ENCODE results near the gene PLXNA2.

Gene PLXNA2

GRCh38 chr1:208203127-208203847, 40.9 kb downstream of the PLXNA2 start:
- H3K9me3 ChIP-seq (ENCODE audit: insufficient read depth, low read length, severe bottlenecking), result no peaks in the 10 kb centered on the region
- no peak for DNase-seq
- no peak overlapping the region for H3K4me2 ChIP-seq (ENCODE audit: insufficient read depth, low read length)
- peaks cover 24% of the 10 kb centered on the region for H3K27me3 ChIP-seq (ENCODE audit: insufficient read depth, low read length, poor library complexity)
- H3K36me3 ChIP-seq (ENCODE audit: insufficient read depth, low read length), result no peaks in the 10 kb centered on the region
- TF ChIP-seq EZH2 (IDR thresholded peaks at IDR 0.05; ENCODE audit: borderline replicate concordance, low read depth, low read length, severe bottlenecking) (no peak), CTCF (IDR thresholded peaks at IDR 0.05; ENCODE audit: borderline replicate concordance, extremely low read depth, low read length, poor library complexity, severe bottlenecking) (no peak)
- no peaks in the 10 kb centered on the region for H3K4me1 ChIP-seq (ENCODE audit: insufficient read depth, low read length)
- H2AFZ ChIP-seq (ENCODE audit: low read depth, low read length), result no peak overlapping the region
- no peak overlapping the region for H3K9ac ChIP-seq (ENCODE audit: low read depth, low read length)
- H4K20me1 ChIP-seq (ENCODE audit: insufficient read depth, low read length), result no peaks in the 10 kb centered on the region
- ATAC-seq (ENCODE audit: insufficient read depth, low read depth), result no peak
- no peaks in the 10 kb centered on the region for H3K79me2 ChIP-seq (ENCODE audit: insufficient read depth, low read length)
- no peak overlapping the region for H3K4me3 ChIP-seq (ENCODE audit: low read depth in 1 of 2, low read length in 2 of 2)
- no peak overlapping the region for H3K27ac ChIP-seq (ENCODE audit: low read length)

GRCh38 chr1:208202333-208202995, 41.7 kb downstream of the PLXNA2 start:
- Histone ChIP-seq H3K36me3 (ENCODE audit: insufficient read depth, low read length) (no peaks in the 10 kb centered on the region), H3K79me2 (ENCODE audit: insufficient read depth, low read length) (no peaks in the 10 kb centered on the region), H4K20me1 (ENCODE audit: insufficient read depth, low read length) (no peaks in the 10 kb centered on the region), H3K4me3 (ENCODE audit: low read depth in 1 of 2, low read length in 2 of 2) (no peak overlapping the region), H3K27me3 (ENCODE audit: insufficient read depth, low read length, poor library complexity) (peaks cover 24% of the 10 kb centered on the region), H2AFZ (ENCODE audit: low read depth, low read length) (no peak overlapping the region), H3K4me1 (ENCODE audit: insufficient read depth, low read length) (no peaks in the 10 kb centered on the region), H3K4me2 (ENCODE audit: insufficient read depth, low read length) (no peak overlapping the region), H3K9me3 (ENCODE audit: insufficient read depth, low read length, severe bottlenecking) (no peaks in the 10 kb centered on the region), H3K27ac (ENCODE audit: low read length) (no peak overlapping the region), H3K9ac (ENCODE audit: low read depth, low read length) (no peak overlapping the region)
- DNase-seq, result no peak
- no peak for ATAC-seq (ENCODE audit: insufficient read depth, low read depth)
- TF ChIP-seq EZH2 (IDR thresholded peaks at IDR 0.05; ENCODE audit: borderline replicate concordance, low read depth, low read length, severe bottlenecking) (no peak), CTCF (IDR thresholded peaks at IDR 0.05; ENCODE audit: borderline replicate concordance, extremely low read depth, low read length, poor library complexity, severe bottlenecking) (no peak)

GRCh38 chr1:208201229-208201628, 43.0 kb downstream of the PLXNA2 start:
- no peak overlapping the region for H3K27ac ChIP-seq (ENCODE audit: low read length)
- H3K4me1 ChIP-seq (ENCODE audit: insufficient read depth, low read length), result no peaks in the 10 kb centered on the region
- peaks cover 24% of the 10 kb centered on the region for H3K27me3 ChIP-seq (ENCODE audit: insufficient read depth, low read length, poor library complexity)
- H3K36me3 ChIP-seq (ENCODE audit: insufficient read depth, low read length), result no peaks in the 10 kb centered on the region
- H3K4me3 ChIP-seq (ENCODE audit: low read depth in 1 of 2, low read length in 2 of 2), result no peak overlapping the region
- H4K20me1 ChIP-seq (ENCODE audit: insufficient read depth, low read length), result no peaks in the 10 kb centered on the region
- no peak overlapping the region for H3K4me2 ChIP-seq (ENCODE audit: insufficient read depth, low read length)
- TF ChIP-seq CTCF (IDR thresholded peaks at IDR 0.05; ENCODE audit: borderline replicate concordance, extremely low read depth, low read length, poor library complexity, severe bottlenecking), result no peak
- TF ChIP-seq EZH2 (IDR thresholded peaks at IDR 0.05; ENCODE audit: borderline replicate concordance, low read depth, low read length, severe bottlenecking), result no peak
- H2AFZ ChIP-seq (ENCODE audit: low read depth, low read length), result no peak overlapping the region
- no peaks in the 10 kb centered on the region for H3K79me2 ChIP-seq (ENCODE audit: insufficient read depth, low read length)
- DNase-seq (no peak), ATAC-seq (ENCODE audit: insufficient read depth, low read depth) (no peak)
- no peak overlapping the region for H3K9ac ChIP-seq (ENCODE audit: low read depth, low read length)
- H3K9me3 ChIP-seq (ENCODE audit: insufficient read depth, low read length, severe bottlenecking), result no peaks in the 10 kb centered on the region
